BJ (cell line): ENCODE data around the gene BCL7C. TPM values are rescaled to one million over a fixed set of nuclear protein-coding genes. Genes with fewer than 3 reads are reported as not detected.

ENCODE experiments used
- CTCF ChIA-PET: fragments of 350-600 bp; formaldehyde crosslinking; extraction: SDS; loops from one replicate; lab custom pipeline; 2021; ENCODE audit warnings: antibody characterized with exemption, inconsistent platforms; lab: Yijun Ruan, JAX
- POLR2A ChIA-PET: fragments of 300-600 bp; sonication (Branson Sonifier 250); formaldehyde crosslinking; extraction: SDS; loops from one replicate; lab custom pipeline; 2021; ENCODE audit warnings: antibody characterized with exemption; lab: Charles Lee
- DNase-seq: peaks from one replicate; pipeline ENCODE4 v3.0.0-alpha.2; 2011; ENCODE audit warnings: low read depth
- H3K27me3 ChIP-seq: 2 replicates; pipeline ENCODE4 v1.6.0; 2011; ENCODE audit warnings: low read length; ENCODE audit not compliant: control insufficient read depth, insufficient read depth
- H3K36me3 ChIP-seq: 2 replicates; pipeline ENCODE4 v1.5.1; 2011; ENCODE audit warnings: low read length; ENCODE audit not compliant: control insufficient read depth, insufficient read depth
- H3K4me3 ChIP-seq: 2 replicates; pipeline ENCODE4 v1.5.1; 2011; ENCODE audit warnings: low read depth, mild to moderate bottlenecking, control low read depth, low read length
- polyA plus RNA-seq: library from polyadenylated mRNA; depleted of rRNA; stranded (reverse); fragments of >200 nt; gene quantifications from 2 replicates; pipeline ENCODE4 v1.2.3, GENCODE V29; 2011
- TF ChIP-seq, protein P1 (sequence below): IDR thresholded peaks from 2 replicates; pipeline ENCODE4 v1.5.1; 2011; ENCODE audit warnings: low read depth, mild to moderate bottlenecking, control low read depth, inconsistent platforms, low read length, moderate library complexity; ENCODE audit not compliant: insufficient read depth

BCL7C gene
- polyA plus RNA-seq, 1 experiment = 27.4 TPM

DNA sequence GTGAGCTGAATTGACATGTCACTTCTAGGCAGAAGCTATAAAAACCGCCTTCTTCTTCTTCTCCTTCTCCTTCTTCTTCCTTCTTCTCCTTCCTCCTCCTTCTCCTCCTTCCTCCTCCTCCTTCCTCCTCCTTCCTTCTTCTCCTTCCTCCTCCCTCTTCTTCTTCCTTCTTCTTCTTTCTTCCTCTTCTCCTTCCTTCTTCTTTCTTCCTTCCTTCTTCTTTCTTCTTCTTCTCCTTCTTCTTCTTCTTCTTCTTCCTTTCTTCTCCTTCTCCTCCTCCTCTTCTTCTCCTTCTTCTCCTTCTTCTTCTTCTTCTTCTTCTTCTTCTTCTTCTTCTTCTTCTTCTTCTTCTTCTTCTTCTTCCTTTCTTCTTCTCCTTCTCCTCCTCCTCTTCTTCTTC, 24.7 kb upstream of the BCL7C start:
- H3K36me3 ChIP-seq = no peaks in the 10 kb centered on the region
- TF ChIP-seq, protein P1, sequence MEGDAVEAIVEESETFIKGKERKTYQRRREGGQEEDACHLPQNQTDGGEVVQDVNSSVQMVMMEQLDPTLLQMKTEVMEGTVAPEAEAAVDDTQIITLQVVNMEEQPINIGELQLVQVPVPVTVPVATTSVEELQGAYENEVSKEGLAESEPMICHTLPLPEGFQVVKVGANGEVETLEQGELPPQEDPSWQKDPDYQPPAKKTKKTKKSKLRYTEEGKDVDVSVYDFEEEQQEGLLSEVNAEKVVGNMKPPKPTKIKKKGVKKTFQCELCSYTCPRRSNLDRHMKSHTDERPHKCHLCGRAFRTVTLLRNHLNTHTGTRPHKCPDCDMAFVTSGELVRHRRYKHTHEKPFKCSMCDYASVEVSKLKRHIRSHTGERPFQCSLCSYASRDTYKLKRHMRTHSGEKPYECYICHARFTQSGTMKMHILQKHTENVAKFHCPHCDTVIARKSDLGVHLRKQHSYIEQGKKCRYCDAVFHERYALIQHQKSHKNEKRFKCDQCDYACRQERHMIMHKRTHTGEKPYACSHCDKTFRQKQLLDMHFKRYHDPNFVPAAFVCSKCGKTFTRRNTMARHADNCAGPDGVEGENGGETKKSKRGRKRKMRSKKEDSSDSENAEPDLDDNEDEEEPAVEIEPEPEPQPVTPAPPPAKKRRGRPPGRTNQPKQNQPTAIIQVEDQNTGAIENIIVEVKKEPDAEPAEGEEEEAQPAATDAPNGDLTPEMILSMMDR = no peak
- POLR2A ChIA-PET = no interaction called here
- CTCF ChIA-PET = interaction anchor here (0.9 to 1.1 kb wide), 3 partner anchors 27 to 83 kb away, joined by 3 to 4 read pairs (median 3); no protein-coding TSS in a partner anchor
- no peak for DNase-seq
- no peaks in the 10 kb centered on the region for H3K27me3 ChIP-seq
- H3K4me3 ChIP-seq = no peak overlapping the region

GRCh38 chr16:30914830-30915229, 21.0 kb upstream of the BCL7C start:
- Histone ChIP-seq H3K4me3 (no peak overlapping the region), H3K27me3 (no peaks in the 10 kb centered on the region), H3K36me3 (no peaks in the 10 kb centered on the region)
- TF ChIP-seq, protein P1 = no peak
- POLR2A ChIA-PET = no interaction called here
- no peak for DNase-seq
- CTCF ChIA-PET = interaction anchor here (2.9 kb wide), 1 partner anchor 13 kb away, joined by 13 read pairs; no protein-coding TSS in a partner anchor

- Histone ChIP-seq H3K27me3 (no peaks in the 10 kb centered on the region), H3K36me3 (no peaks in the 10 kb centered on the region), H3K4me3 (no peak overlapping the region)
- no peak for DNase-seq
- TF ChIP-seq, protein P1 = no peak
- POLR2A ChIA-PET = no interaction called here
- CTCF ChIA-PET = interaction anchor here (1.2 to 2.9 kb wide), 2 partner anchors 11 to 68 kb away, joined by 5 to 13 read pairs; no protein-coding TSS in a partner anchor
Observed at GRCh38 chr16:30912794-30913412, 19.0 kb upstream of the BCL7C start.

DNA sequence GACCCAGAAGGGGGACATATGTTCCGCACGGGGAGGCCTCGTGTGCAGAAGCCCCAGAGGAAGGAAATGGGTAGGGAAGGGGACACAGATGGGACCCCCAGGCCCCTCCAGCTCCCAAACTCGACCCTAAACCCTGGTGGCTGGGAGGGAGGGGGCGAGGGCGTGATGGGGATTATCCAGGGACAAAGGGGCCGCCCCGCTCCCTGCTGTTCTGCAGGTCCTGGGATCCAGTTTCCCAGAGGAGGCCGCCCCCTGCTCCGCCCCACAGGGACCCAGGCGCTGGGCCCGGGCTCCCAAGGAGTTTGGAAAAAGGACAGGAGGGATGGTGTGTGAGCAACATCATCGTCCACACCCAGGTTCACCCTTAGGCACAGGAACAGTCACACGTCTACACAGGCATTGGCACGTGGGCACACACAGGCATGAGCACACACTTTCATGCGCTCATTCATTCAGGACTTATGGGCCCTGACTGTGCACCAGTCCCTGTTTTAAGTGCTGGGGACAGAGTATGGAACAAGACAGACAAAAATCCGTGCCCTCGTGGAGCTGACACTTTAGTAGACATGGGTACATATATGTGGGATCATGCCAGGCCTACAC, 16.7 kb upstream of the BCL7C start:
- Histone ChIP-seq H3K27me3 (no peaks in the 10 kb centered on the region), H3K36me3 (no peaks in the 10 kb centered on the region), H3K4me3 (no peak overlapping the region)
- no peak for DNase-seq
- TF ChIP-seq, protein P1 = no peak
- POLR2A ChIA-PET = no interaction called here
- CTCF ChIA-PET = no interaction called here

DNA sequence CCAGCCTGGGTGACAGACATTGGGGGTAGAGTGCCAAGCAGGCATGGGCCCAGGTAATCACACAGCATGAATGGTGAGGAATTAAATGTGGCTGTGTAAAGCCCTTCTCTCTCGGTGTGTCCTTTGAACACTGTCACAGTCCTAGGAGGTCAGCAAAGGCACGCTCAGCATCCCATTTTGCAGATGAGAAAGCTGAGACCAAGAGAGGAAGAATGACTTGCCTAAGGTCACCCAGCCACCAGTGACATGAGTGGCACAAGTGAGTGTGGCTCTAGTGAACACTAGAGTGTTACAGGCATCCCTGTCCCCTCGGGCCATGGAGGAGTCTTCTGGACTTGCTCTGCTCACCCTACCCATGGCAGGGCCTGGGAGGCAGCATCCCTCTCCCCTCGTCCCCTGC, 13.2 kb upstream of the BCL7C start:
- Histone ChIP-seq H3K36me3 (no peaks in the 10 kb centered on the region), H3K27me3 (no peaks in the 10 kb centered on the region), H3K4me3 (no peak overlapping the region)
- CTCF ChIA-PET = interaction anchor here (0.8 to 4.1 kb wide), 4 partner anchors 11 to 92 kb away, joined by 3 to 19 read pairs (median 4); partner anchors contain the start of gene CTF1
- DNase-seq = no peak
- TF ChIP-seq, protein P1 = no peak
- POLR2A ChIA-PET = no interaction called here
